GM23248 (cell line): ENCODE measurements around the gene CHRD. TPM values are rescaled to one million over a fixed set of nuclear protein-coding genes. Genes with fewer than 3 reads are reported as not detected.

Source experiments
- DNase-seq: peaks from one replicate; pipeline ENCODE4 v3.0.0-alpha.2; 2015
- H2AFZ ChIP-seq: fragments of 200-600 bp; sonication (generic); 2 replicates; pipeline ENCODE4 v1.6.1; 2016; ENCODE audit warnings: antibody characterized with exemption
- H3F3A ChIP-seq: fragments of 200-600 bp; sonication (generic); 2 replicates; pipeline ENCODE4 v1.6.1; 2016; ENCODE audit warnings: mild to moderate bottlenecking, antibody characterized with exemption, mixed run types; ENCODE audit not compliant: insufficient read depth
- H3K27ac ChIP-seq: fragments of 200-600 bp; sonication (generic); 2 replicates; pipeline ENCODE4 v1.5.1; 2016; ENCODE audit warnings: mild to moderate bottlenecking
- H3K27me3 ChIP-seq: fragments of 200-600 bp; sonication (generic); replicated peaks from 2 replicates; pipeline ENCODE4 v1.6.1; 2016; ENCODE audit warnings: mild to moderate bottlenecking; ENCODE audit not compliant: insufficient read depth
- H3K36me3 ChIP-seq: fragments of 200-600 bp; sonication (generic); 2 replicates; pipeline ENCODE4 v1.6.1; 2016; ENCODE audit warnings: low read depth, mild to moderate bottlenecking
- H3K4me1 ChIP-seq: fragments of 200-600 bp; sonication (generic); 2 replicates; pipeline ENCODE4 v1.6.1; 2016; ENCODE audit warnings: mild to moderate bottlenecking; ENCODE audit not compliant: insufficient read depth
- H3K4me2 ChIP-seq: fragments of 200-600 bp; sonication (generic); one replicate; pipeline ENCODE4 v1.6.1; 2016; ENCODE audit warnings: mild to moderate bottlenecking; ENCODE audit not compliant: unreplicated experiment
- H3K4me3 ChIP-seq: fragments of 200-600 bp; sonication (generic); 2 replicates; pipeline ENCODE4 v1.5.1; 2016; ENCODE audit warnings: mild to moderate bottlenecking
- H3K79me2 ChIP-seq: fragments of 200-600 bp; sonication (generic); 2 replicates; pipeline ENCODE4 v1.6.1; 2016; ENCODE audit warnings: mild to moderate bottlenecking; ENCODE audit not compliant: insufficient read depth
- H3K9ac ChIP-seq: fragments of 200-600 bp; sonication (generic); 2 replicates; pipeline ENCODE4 v1.6.1; 2016; ENCODE audit warnings: mild to moderate bottlenecking
- H3K9me2 ChIP-seq: fragments of 200-600 bp; sonication (generic); 2 replicates; pipeline ENCODE4 v1.6.1; 2016; ENCODE audit warnings: mixed run types, mild to moderate bottlenecking, moderate library complexity; ENCODE audit not compliant: insufficient read depth
- H3K9me3 ChIP-seq: fragments of 200-600 bp; sonication (generic); one replicate; pipeline ENCODE4 v1.6.1; 2017; ENCODE audit warnings: low read depth
- H4K20me1 ChIP-seq: fragments of 200-600 bp; sonication (generic); 2 replicates; pipeline ENCODE4 v1.6.0; 2016; ENCODE audit not compliant: insufficient read depth
- EZH2 ChIP-seq: fragments of 200-600 bp; sonication (generic); IDR thresholded peaks from 2 replicates; pipeline ENCODE4 v1.6.1; 2018; ENCODE audit warnings: antibody characterized with exemption, mild to moderate bottlenecking; ENCODE audit not compliant: insufficient read depth, poor library complexity, severe bottlenecking
- EZH2phosphoT487 ChIP-seq: fragments of 200-600 bp; sonication (generic); IDR thresholded peaks from 2 replicates; pipeline ENCODE4 v1.6.1; 2018; ENCODE audit warnings: antibody characterized with exemption, moderate library complexity, mild to moderate bottlenecking, low read depth; ENCODE audit not compliant: insufficient read depth
- WGBS, 2 experiments: methylation state at CpG; one replicate each; pipeline ENCODE4 v1.1.6; 2015 to 2017; ENCODE audit warnings: low lambda C conversion rate in 2 of 2, low coverage in 1 of 2; ENCODE audit errors: missing lambda C conversion rate in 2 of 2; 5-methylcytosine and 5-hydroxymethylcytosine counted together
- in situ Hi-C: fragments of 300-500 bp; cut with MboI; formaldehyde crosslinking; loops from 2 replicates; pipeline ENCODE4 v1.15.0; 2020
- polyA plus RNA-seq: library from polyadenylated mRNA; unstranded; fragments of >200 nt; fragmentation: Nextera tagmentation; extraction: Ambion mirVana; gene quantifications from 2 replicates; pipeline ENCODE4 v1.2.1, GENCODE V29; 2016
- total RNA-seq: library from RNA; depleted of rRNA; stranded (reverse); fragments of >200 nt; shearing (Covaris generic); gene quantifications from 2 replicates; pipeline ENCODE4 v1.2.3, GENCODE V29; 2014

Gene CHRD
- total and polyA plus RNA-seq, 2 experiments from 2014 or later, result 0.15 to 0.22 TPM

DNA sequence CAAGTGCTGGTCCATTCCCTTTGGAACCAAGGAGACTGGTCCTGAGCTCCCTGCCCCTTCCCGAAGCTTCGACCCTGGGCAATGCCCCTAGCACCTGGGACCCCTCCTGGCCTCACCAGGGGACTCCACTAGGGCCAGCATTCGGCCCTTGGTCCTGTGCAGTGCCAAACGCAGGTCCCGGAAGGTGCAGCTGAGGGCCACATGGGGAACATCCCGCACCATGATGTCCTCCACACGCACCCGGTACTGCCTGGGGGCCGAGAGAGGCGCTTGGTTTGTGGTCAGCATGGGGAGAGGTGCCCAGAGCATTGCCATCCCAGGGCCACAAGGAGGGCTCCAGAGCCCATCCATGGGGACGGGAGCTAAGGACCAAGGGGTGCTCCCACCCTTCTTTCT is 26.3 kb upstream of the CHRD start:
- H3K27ac ChIP-seq, result no peak overlapping the region
- H3K4me2 ChIP-seq, result no peak overlapping the region
- in situ Hi-C loops, result loop anchor here (25.0 kb wide), 1 partner anchor 434 kb away; no protein-coding TSS in a partner anchor
- H3K36me3 ChIP-seq, result no peaks in the 10 kb centered on the region
- H3F3A ChIP-seq, result no peaks in the 10 kb centered on the region
- no peaks in the 10 kb centered on the region for H3K4me1 ChIP-seq
- H3K9ac ChIP-seq, result no peak overlapping the region
- no peak for DNase-seq
- TF ChIP-seq EZH2phosphoT487 (no peak), EZH2 (no peak)
- no peak overlapping the region for H3K4me3 ChIP-seq
- H4K20me1 ChIP-seq, result no peaks in the 10 kb centered on the region
- no peaks in the 10 kb centered on the region for H3K27me3 ChIP-seq
- no peaks in the 10 kb centered on the region for H3K9me2 ChIP-seq
- H2AFZ ChIP-seq, result no peak overlapping the region
- no peaks in the 10 kb centered on the region for H3K79me2 ChIP-seq
- WGBS, 2 experiments, result 94 to 98% methylated on average over 11 of the region's 11 CpGs
- H3K9me3 ChIP-seq, result no peaks in the 10 kb centered on the region

DNA sequence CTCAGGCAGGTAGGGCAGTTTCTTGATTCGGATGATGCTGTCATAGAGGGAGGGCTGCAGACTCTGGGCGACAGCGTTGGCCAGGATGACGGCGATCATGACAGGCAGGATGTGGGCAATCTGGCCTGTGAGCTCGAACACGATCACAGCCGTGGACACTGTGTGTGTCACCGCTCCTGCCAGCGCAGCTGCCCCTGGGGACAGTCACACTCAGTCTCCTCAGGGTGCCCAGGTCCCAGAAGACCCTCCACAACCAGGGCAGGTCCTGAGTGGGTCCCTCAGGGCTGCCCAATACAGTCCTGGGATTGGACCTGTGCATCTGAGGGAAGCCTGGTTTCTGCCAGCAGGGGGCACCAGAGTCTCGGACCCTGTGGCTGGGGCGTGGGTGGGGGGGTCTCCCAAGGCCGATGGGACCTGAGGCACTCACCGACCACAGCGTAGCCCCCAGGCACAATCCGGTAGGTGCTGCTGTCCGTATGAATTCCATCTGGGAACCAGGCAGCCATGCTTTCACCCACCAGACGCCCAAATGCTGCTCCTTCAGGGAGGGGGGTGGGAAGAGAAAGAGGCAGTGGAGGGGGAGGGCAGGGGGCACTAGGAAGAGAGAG is 25.6 kb upstream of the CHRD start:
- TF ChIP-seq EZH2phosphoT487 (no peak), EZH2 (no peak)
- Histone ChIP-seq H3K9ac (no peak overlapping the region), H3K4me1 (no peaks in the 10 kb centered on the region), H3K79me2 (no peaks in the 10 kb centered on the region), H3F3A (no peaks in the 10 kb centered on the region), H3K4me3 (no peak overlapping the region), H2AFZ (no peak overlapping the region), H3K9me3 (no peaks in the 10 kb centered on the region), H3K4me2 (no peak overlapping the region), H3K27ac (no peak overlapping the region), H3K36me3 (no peaks in the 10 kb centered on the region), H4K20me1 (no peaks in the 10 kb centered on the region), H3K9me2 (no peaks in the 10 kb centered on the region), H3K27me3 (no peaks in the 10 kb centered on the region)
- DNase-seq, result peak; percentile 44
- in situ Hi-C loops, result loop anchor here (25.0 kb wide), 1 partner anchor 433 kb away; no protein-coding TSS in a partner anchor
- WGBS, 2 experiments, result 45 to 50% methylated on average over 18 of the region's 18 CpGs

DNA sequence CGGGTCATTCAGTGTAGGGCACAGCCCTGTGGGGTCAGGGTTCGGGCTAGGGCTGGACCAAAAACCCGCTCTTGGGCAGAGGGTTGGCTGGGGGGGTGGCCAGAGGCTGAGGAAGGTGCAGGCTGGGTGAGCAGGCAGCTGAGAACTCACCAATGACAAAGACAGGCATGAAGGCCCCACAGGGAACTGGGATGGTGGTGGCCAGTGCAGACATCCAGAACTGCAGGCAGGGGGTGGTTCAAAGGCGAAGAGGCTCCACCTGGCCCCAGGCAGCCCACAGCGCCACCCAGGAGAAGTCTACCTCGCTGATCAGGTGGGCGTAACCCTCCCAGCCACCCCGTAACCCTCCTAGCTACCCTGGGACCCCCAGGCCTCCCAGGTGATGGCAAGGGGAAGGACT is 25.1 kb upstream of the CHRD start:
- Histone ChIP-seq H3K27me3 (no peaks in the 10 kb centered on the region), H3F3A (no peaks in the 10 kb centered on the region), H3K27ac (no peak overlapping the region), H3K9me2 (no peaks in the 10 kb centered on the region), H3K9ac (no peak overlapping the region), H3K36me3 (no peaks in the 10 kb centered on the region), H4K20me1 (no peaks in the 10 kb centered on the region), H2AFZ (no peak overlapping the region), H3K4me2 (no peak overlapping the region), H3K4me1 (no peaks in the 10 kb centered on the region), H3K4me3 (no peak overlapping the region), H3K79me2 (no peaks in the 10 kb centered on the region), H3K9me3 (no peaks in the 10 kb centered on the region)
- in situ Hi-C loops, result loop anchor here (25.0 kb wide), 1 partner anchor 433 kb away; no protein-coding TSS in a partner anchor
- TF ChIP-seq EZH2, result no peak
- no peak for TF ChIP-seq EZH2phosphoT487
- DNase-seq, result no peak
- 83 to 85% methylated on average over 7 to 8 of the region's 8 CpGs for WGBS, 2 experiments

DNA sequence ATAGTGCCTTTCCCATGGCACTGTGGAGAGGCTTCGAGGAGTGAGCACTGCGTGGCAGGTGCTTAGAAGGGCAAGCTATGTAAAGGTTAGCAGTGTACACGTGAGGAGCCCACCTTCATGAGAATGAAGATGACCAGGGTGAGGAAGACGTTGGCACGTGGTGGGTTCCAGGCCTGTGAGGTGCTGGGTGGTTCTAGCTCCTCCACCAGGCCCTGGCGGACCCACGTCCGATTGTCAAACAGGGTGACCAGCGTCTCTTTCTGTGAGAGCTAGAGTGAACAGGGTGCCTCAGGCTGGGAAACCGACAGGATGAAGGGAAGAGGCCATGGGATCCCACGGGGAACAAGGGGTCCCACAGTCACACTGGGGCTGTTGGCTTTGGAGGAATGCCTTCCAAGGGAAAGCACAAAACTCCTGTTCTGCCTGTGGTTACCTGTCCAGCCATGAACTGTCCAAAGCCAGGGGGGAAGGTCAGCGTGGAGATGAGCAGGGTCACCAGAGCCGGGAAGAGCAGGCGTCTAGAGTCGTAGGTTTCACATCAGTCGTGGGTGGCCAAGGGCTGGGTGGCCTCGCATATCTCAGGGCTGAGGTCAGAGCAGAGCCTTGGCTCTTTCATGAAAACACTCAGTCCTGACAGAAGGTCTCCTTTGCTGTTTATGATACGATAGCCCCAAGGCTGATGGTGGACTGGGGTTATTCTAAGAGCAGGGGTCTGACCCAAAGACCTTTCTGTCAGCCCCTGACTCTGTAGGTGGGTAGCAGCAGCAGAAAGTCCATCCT is 24.4 kb upstream of the CHRD start:
- in situ Hi-C loops, result loop anchor here (25.0 kb wide), 1 partner anchor 432 kb away; no protein-coding TSS in a partner anchor
- H3K79me2 ChIP-seq, result no peaks in the 10 kb centered on the region
- no peak overlapping the region for H3K27ac ChIP-seq
- DNase-seq, result peak; percentile 64
- no peak overlapping the region for H3K4me2 ChIP-seq
- H3K9ac ChIP-seq, result no peak overlapping the region
- no peaks in the 10 kb centered on the region for H3K27me3 ChIP-seq
- TF ChIP-seq EZH2phosphoT487, result no peak
- TF ChIP-seq EZH2, result no peak
- no peak overlapping the region for H2AFZ ChIP-seq
- H3K9me3 ChIP-seq, result no peaks in the 10 kb centered on the region
- H3F3A ChIP-seq, result no peaks in the 10 kb centered on the region
- WGBS, 2 experiments, result 64 to 71% methylated on average over 17 to 18 of the region's 18 CpGs
- H4K20me1 ChIP-seq, result no peaks in the 10 kb centered on the region
- H3K36me3 ChIP-seq, result no peaks in the 10 kb centered on the region
- no peak overlapping the region for H3K4me3 ChIP-seq
- 0 out of 2 replicates have a peak, but pooled peaks cover 1% of the 10 kb centered on the region for H3K4me1 ChIP-seq
- no peaks in the 10 kb centered on the region for H3K9me2 ChIP-seq
